GM19328 (cell line): ENCODE measurements around the gene DPM1.

Source experiments
- ATAC-seq: cut with Tn5 transposase; IDR thresholded peaks from one replicate; pipeline ENCODE4 v1.9.1; 2021; ENCODE audit warnings: mild to moderate bottlenecking, moderate library complexity; ENCODE audit not compliant: unreplicated experiment

Gene DPM1

DNA sequence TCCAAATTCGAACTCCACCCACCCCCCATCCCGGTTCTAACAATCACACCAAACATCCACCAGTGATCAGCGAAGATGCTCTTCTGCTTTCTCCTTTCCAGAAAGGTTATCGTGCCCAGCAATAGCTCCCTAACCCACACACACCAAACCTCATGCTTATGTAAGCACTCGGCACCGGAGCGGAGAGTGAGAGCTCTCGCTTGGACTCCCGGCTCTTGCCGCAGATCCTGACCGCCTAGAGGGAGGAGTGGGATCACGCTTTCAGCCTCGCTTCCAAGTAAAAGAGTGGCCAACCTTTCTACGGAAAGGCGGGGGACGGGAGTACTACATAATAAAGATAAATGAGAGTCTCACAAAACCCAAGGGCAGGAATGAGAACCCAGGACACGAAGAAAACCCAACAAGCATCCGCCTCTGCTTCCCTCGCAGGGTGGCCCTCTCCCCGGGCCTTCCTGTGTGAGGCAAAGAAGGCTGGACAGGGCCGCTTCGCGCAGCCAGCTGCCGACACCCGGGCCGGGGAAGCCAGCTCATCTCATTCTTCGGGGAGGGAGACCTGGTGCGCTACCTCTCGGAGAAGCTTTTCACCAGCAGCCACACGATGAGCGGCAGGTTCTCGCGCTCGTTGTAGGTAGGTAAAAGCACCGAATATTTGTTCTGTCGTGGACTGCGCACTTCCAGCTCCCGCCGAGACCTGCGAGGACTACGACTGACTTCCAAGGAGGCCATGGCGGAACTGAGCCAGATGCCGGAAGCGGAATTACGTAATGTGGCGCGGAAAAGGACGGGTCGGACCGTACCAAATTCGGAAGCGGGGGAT, at the start of gene DPM1:
DPM1 (minus strand) TSS at position 735 of the 817 bp plus-strand sequence; CDS start at position 726, 9 bp downstream.
- peak; percentile 76 for ATAC-seq

DNA sequence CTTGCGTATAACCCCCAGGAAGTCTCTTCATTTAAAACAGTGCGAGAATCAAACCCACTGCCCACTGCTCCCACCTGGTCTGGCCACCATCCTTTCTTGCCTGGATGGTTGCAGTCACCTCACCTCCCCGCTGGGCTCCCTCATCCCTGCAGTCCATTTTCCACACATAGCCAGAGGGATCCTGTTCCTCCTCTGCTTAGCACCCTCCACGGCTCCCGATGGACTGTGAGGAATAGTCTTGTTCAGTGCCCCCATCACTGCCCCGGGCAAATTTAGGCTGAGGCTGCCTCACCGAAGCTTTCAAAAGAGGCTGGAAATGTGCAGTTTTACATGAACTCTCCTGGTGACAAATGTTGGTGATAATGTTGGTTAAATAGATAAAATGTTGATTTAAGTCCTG, 46.9 kb upstream of the DPM1 start:
- ATAC-seq = no peak

DNA sequence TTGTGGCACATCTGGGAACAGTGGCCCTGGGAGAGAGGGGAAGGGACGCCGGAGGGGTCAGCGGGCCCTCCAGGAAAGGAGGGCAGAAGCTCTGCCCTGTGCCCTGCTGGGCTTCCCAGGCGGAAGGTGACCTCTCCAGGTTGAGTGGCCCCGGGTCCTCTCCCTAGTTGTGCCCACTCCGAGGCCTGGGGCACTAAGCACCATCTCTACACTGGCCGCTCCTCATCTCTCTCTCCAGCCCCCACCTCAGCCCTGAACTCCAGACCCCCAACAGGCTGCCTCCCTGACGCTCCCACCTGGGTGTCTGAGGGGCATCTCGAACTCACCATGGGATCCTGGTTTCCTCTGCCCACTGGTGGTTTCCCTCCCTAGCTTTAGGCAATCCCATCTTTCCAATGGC, 46.4 kb upstream of the DPM1 start:
- no peak for ATAC-seq

DNA sequence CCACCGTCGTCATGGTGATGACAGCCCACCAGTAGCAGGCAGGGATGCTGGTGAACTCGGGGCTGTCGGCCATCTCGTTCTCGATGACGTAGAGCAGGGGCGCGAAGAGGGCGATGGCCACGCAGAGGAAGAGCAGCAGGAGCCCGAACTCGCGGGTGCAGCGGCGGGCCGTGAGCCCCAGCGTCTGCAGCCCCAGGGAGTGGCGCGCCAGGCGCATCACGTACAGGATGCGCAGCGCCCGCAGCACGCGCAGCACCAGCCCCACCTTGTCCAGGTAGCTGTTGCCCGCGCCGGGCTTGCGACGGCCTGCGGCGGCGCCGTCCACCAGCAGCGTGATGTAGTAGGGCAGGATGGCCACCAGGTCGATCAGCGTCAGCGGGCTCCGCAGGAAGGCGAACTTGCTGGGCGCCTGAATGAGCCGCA, 46.0 kb upstream of the DPM1 start:
- no peak for ATAC-seq

DNA sequence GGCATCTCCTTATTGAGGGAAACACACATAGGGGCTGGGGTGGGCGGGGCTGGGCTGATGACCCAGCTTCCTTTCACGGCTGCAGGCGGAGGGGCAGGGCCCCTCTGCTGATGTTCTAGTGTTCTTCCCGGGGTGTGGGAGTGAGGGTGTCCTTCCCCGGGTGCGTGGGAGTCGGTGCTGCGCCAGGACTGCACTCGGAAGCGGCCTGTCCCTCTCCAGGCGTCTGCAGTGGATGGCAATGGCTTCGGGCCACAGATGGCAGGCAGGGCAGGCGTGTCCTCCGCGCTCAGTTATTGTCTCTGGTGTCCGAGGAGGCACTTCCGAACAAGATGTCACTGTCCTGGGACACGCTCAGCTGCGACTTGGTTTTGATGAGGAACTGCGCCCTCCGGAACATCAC, 45.4 kb upstream of the DPM1 start:
- ATAC-seq = no peak

DNA sequence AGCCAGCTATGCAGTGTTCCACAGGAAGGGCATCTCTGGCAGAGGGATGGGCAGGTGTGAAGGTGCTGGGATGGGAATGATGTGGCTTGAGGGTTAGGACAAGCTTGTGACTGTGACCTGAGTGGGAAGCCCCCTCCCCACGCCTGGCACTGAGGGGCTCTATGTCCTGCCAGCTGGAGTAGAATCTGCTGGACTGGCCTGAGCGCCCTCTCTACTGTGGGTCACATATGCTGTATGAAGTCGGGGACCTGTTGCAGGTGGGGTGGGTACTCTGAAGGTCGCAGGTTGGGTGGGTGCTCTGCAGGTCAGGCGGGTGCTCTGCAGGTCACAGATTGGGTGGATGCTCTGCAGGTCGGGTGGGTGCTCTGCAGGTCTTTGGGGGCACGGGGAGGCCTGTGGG, 44.3 kb upstream of the DPM1 start:
- ATAC-seq = no peak

DNA sequence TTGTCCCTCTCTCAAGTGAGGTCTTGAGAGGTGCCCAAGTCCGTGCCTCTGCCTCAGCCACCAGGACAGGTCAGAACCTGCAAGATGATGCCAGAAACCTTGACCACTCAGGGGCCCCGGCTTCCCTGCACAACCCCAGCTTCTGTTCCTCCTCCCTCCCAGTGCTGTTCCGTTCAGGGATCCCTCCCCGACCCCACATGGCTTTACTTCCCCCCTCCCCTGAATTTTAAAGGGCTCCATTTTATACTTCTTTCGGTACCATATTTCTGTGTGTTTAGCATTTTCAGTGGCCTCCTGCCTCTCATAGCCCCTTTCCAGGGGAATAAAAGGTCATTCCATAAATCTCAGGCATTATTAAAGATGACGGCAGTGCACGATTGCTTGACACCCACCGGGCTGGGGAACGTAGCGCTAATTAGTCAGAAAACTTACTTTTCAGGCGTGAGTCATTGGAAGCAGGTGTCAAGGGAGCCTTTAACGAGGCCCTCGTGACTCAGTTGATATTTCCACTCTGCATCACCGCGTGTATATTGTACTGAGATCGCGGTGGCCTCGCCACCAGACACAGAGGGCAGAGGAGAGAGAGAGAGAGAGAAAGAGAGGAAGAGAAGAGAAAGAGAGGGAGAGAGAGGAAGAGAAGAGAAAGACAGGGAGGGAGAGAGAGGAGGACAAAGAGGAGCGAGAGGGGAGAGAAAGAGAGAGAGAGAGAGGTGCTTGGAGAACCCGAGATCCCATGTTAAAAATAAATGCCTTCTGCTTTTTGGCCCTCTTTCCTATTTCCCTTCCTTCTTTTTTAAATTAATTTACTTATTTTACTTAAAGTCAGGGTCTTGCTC, 43.3 kb upstream of the DPM1 start:
- ATAC-seq = no peak

DNA sequence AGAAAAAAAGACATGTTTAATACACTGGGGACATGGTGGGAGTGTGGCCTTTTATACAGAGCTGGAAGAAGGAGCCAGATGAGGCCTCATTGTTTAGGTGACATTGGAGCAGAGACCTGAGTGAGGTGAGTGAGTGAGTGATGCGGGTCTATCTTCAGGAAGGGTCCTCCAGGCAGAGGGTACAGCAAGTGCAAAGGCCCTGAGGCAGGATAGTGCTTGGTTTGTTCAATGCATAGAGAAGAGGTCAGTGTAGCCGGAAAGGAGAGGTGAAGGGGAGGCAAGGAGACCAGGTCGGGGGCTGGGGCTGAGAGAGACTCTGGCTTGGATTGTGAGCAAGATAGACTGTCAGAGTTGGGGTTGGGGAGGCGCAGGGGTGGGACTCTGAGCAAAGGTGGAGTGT, 41.0 kb upstream of the DPM1 start:
- ATAC-seq = no peak

DNA sequence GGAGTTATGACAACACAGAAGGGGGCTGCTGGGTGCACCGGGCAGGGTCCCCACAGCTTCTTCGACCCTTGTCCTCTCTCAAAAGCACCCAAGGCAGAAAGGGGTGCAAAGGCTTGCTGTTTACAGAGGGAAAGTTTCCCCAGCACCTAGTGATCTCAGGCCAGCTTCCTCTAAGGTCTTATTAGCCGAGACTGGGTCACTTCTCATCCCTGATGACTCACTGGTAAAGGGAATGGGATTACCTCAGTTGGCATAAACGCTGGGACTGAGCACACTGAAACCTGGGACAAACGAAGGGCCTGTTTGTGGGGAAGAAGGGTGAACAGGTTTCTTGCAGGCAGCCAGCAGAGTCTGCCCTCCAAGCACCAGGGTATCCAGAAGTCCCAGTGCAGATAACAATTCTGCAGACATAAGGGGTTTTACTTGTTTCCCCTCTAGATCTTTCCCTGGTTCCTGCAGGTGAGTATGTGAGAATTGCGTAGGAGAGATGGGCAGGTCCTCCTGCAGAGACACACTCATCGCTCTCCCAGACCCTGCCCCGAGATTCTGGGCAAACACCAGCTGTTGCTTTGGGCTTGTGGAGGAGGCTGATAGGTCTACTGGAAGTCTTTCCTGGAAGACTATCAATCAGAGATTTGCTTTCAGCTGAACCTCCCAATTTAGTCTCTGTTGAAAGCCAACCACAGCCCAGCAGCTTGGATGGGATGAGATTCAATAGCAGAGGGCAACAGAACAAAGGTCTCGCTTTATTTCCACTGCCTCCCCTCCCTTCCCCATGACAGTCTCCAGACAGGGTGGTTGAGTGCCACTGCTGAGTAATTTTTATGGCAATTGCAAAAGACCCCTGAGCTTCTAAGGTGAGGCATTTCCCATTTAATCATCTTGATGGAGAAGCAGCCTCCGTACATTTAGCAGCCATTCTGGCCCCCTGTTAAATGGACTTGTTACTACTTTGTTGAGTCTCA, 38.9 kb upstream of the DPM1 start:
- no peak for ATAC-seq

DNA sequence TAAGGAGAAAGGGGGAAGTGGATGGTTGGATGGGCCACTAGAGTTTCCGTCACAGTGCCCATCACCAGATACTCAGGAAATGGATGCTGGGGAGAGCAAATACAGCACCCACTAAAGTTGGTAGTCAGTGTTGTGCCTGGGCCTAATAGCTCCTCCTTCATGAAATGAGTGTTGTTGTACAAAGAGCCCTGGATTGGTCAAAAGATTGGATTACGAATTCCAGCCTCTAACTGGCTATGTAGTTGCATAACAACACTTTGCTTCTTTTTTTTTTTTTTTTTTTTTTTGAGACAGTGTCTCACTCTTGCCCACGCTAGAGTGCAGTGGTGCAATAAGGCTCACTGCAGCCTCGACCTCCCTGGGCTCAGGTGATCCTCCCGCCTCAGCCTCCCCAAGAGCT, 37.2 kb upstream of the DPM1 start:
- no peak for ATAC-seq

DNA sequence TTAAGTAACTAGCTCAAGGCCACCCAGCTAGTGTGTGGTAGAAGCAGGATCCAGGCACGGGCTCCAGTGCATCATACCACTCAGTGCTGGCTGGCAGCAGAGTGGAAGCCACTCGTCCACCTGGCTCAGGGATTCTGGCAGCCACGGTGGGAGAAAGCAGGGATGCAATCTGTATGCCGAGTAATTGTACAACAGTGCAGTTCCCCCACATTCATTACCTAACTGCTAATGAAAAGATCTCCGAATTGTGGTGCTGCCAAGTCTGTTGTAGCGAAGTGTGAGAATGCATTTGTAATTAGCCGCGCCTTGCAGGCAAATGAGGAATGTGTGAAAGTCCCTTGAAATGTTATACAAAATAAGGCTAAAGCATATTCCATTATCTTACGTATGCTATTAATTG, 35.5 kb upstream of the DPM1 start:
- ATAC-seq = no peak

DNA sequence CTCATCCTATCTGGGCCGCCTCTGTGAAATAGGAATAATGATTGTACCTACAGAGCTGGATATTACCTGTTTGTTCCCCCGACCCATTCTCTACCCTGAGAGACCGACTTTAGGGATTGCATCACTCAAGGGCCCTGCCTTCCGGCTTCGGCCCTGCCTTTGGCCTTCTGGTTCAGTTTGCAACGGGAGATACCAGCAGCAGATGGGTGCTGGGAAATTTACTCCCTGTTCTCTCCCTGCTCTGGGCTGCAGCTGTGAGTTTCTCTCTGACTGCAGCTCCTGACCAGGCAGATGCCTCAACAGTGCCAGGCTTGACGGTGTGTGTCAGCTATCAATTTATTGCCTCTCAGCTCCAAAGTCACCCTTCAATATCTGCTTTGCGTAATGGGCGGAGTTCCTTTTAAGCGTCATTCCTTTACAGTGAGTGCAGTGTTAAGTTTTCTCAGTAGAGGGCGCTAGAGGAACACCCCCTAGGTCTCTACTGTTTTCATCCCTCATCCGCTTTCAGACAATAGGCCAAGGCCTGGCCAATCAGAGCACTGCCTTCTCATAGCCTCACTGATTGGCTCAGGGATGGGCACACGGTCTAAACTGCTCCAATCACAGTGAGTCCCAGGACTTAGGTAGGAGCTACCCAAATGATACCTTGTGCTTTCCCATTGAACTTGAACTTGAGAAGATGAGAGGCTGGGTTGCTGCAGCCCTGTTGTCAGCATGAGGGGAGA, 34.6 kb upstream of the DPM1 start:
- ATAC-seq = peak; percentile 67

DNA sequence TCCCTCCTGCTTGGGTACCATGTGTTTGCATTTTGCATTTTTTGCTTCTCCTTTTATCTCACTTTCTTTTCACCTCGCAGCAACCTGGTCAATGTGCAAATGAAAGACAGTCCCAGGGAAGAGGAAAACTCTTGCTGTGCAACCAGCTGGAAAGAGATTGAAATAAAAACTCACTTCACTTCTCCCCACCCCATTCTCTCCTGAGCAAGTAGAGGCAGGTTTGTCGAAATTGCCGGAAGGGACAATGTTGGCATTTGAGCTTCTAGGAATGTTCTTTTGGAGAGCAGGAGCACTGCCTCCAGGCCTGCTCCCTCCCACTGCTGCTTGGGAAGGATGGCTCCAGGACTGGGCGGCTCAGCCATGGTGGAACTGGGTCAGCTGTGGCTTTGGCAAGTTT, 34.0 kb upstream of the DPM1 start:
- no peak for ATAC-seq

DNA sequence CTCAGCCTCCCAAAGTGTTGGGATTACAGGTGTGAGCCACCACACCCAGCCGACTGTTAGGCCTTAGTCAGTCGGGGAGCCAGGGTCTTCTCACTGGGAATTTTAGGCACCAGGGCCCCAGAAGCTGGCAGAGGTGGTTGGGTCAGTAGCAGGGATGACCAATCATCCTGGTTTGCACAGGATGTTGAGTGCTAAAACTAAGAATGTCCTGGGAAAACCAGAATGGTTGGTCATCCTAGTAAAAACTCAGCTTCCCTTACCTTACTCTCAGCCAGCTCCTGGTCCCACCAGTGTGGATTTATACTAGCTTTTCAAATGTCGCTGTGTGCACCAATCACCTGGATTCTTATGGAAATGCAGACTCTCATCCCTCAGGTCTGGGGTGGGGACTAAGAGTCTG, 32.7 kb upstream of the DPM1 start:
- no peak for ATAC-seq

DNA sequence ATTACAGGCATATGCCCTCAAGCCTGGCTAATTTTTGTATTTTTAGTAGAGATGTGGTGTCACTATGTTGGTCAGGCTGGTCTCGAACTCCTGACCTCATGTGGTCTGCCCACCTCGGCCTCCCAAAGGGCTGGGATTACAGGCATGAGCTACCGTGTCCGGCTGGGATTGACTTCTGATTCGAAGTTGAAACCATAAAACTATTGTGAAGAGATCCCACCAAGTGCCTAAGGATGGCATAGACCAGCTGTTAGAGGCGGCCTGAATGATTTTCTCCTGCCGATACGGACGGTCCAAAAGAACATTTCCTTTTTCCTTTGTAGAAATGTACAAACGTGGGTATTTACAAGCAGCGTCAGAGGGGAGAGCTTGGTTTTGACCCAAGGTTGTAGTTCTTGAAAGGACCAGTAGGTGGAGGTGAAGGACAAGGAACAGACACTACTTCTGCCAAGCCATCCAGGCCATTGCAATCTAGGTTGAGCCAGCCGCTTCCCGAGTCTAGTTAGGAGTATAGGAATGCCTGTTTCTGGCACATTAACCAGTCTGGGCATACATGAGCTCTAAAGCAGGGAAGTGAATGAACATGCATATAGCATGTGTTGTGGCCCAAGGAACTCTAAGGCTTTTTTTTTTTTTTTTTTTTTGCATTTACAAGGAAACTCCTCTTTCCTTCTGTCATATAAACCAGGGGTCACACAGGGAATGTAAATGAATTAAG, 29.3 kb upstream of the DPM1 start:
- ATAC-seq = no peak

DNA sequence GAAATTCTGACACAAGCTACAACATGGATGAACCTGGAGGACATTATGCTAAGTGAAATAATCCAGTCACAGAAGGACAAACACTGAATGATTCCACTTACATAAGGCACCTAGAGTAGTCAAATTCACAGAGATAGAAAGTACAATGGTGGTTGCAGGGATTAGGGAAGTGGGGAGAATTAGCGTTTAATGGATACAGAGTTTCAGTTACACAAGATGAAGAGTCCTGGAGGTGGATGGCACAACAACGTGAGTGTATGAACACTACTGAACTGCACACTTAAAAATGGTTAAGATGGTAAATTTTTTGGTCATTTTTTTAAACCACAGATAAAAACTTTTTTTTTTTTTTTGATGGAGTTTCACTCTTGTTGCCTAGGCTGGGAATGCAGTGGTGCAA, 25.0 kb upstream of the DPM1 start:
- ATAC-seq = no peak

DNA sequence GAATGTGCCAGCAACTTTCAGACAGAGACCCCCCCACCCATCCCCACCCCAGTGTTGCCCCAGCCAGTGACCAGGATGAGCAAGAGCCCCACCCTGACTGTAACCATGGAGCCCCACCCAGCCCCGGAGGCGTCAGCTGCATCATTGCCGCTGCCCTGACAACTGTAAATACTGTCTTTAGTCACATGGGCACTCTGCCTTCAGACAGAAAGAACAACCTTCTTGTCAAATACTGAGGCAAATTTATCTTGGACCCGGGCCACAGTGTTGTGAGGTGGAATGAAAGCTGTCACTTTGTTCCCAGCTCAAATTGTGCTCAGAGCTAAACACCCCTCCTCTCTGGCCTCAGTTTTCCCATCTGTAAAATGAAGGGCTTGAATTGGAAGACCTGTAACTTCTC, 24.0 kb upstream of the DPM1 start:
- ATAC-seq = no peak

DNA sequence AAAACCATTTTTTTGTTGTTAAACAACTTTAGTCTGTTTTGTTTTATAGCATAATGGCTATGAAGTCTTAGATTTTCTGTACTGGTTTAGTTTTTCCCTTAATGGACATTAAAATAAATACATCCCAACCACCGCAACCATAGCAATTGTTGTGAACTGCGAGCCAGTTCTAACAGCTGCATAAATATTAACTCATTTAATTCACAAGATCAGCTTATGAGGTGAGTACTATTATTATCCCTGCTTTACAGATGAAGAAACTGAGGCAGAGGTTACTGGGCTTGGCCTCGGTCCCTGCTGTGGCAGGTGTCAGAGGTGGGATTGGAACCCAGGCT, 23.3 kb upstream of the DPM1 start:
- ATAC-seq = no peak

DNA sequence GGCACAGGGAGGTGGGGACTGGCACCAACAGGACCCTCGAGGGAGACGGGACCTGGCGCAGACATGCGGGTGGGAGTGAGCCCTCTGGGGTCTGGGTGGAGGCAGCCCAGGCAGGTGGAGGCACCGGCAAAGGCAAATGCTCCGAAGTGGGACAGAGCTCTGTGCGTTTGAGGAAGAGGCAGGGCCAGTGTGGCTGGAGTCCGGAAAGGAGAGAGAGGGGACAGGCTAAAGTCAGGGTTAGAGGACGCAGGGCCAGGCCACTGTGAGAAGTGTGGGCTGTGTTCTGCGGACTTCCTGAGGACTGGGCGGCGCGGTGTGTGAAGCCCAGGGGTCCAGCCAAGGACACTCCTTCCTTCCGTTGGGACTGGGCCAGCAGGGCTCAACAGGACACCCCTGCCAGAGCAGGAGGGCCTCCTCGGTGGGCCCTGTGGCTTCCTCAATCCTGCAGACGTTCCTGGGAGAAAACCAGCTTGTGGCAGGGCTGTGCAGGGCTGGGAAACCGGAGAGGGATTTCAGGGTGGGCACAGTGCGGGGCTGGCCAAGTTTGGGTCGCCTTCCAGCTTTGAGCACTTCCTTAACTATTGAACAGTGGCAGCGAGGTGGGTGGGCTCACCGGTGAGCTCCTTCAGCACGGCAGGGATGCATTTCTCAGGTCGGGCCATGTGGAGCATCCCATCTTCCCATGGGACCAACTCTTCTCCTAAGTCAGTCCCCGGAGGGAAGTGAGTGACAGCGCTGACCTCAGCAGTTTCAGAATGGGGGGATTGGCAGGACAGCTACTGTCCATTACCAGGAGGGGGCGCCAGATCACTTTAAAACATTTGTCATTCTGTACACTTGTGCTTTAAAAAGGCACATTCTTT, 22.8 kb upstream of the DPM1 start:
- ATAC-seq = no peak
